Suppressor macrophage treated with lipopolysaccharide for 1 hour (primary cell): Measurements from ENCODE around the gene MAPK8.

ENCODE experiments used
- DNase-seq, 3 donors: peaks; one replicate each; pipeline ENCODE4 v3.0.0-alpha.2; 2020 to 2022

Gene MAPK8

GRCh38 chr10:48292616-48293015 is 13.9 kb upstream of the MAPK8 start:
- DNase-seq = no peak

GRCh38 chr10:48294431-48294830 is 12.0 kb upstream of the MAPK8 start:
- DNase-seq = no peak

GRCh38 chr10:48296576-48297098 is 9.8 kb upstream of the MAPK8 start:
- DNase-seq = no peak

- no peak for DNase-seq
These were observed 7.4 kb upstream of the MAPK8 start for GRCh38 chr10:48299066-48299465.

- DNase-seq = no peak
These were observed 6.8 kb upstream of the MAPK8 start for GRCh38 chr10:48299692-48300091.

GRCh38 chr10:48300556-48300955 is 5.9 kb upstream of the MAPK8 start:
- no peak for DNase-seq

- peak in 2 of 3 donors; percentile 23 to 29 for DNase-seq
These were observed 3.7 kb upstream of the MAPK8 start for GRCh38 chr10:48302515-48303476.

GRCh38 chr10:48305905-48306264 is 592 bp upstream of the MAPK8 start:
- no peak for DNase-seq

GRCh38 chr10:48306870-48307710 is 613 bp downstream of the MAPK8 start:
- peak; percentile 58 to 85 (median 73) for DNase-seq

GRCh38 chr10:48307711-48308018 is 1.2 kb downstream of the MAPK8 start:
- DNase-seq = no peak

- DNase-seq = peak in 1 of 3 donors; percentile 21
These were observed 3.3 kb downstream of the MAPK8 start for GRCh38 chr10:48309711-48310226.

GRCh38 chr10:48314107-48314506 is 7.6 kb downstream of the MAPK8 start:
- no peak for DNase-seq

- no peak for DNase-seq
These were observed 9.8 kb downstream of the MAPK8 start for GRCh38 chr10:48316236-48316635.

- DNase-seq = no peak
These were observed 11.0 kb downstream of the MAPK8 start for GRCh38 chr10:48317321-48317990.

- no peak for DNase-seq
These were observed 15.5 kb downstream of the MAPK8 start for GRCh38 chr10:48322017-48322416.

- no peak for DNase-seq
These were observed 18.1 kb downstream of the MAPK8 start for GRCh38 chr10:48324580-48324979.

GRCh38 chr10:48330269-48330668 is 23.8 kb downstream of the MAPK8 start:
- no peak for DNase-seq

GRCh38 chr10:48331436-48331835 is 25.0 kb downstream of the MAPK8 start:
- no peak for DNase-seq

- peak; percentile 38 to 64 (median 48) for DNase-seq
These were observed 25.8 kb downstream of the MAPK8 start for GRCh38 chr10:48332166-48332870.

GRCh38 chr10:48332871-48333216 is 26.4 kb downstream of the MAPK8 start:
- DNase-seq = no peak

GRCh38 chr10:48333856-48334255 is 27.4 kb downstream of the MAPK8 start:
- DNase-seq = no peak

- DNase-seq = no peak
These were observed 29.3 kb downstream of the MAPK8 start for GRCh38 chr10:48335788-48336187.
